A549 (cell line): ENCODE data around the gene NIPBL.

Source experiments
- CHD2 ChIP-seq: fragments of 150-350 bp; IDR thresholded peaks from 2 replicates; pipeline ENCODE4 v1.6.1; 2014; ENCODE audit warnings: low read length; ENCODE audit not compliant: partially characterized antibody
- CTCF ChIP-seq: fragments of >200 bp; sonication (Bioruptor Twin); formaldehyde crosslinking; IDR thresholded peaks from 3 replicates; pipeline ENCODE4 v1.5.1; 2016
- MYC ChIP-seq: IDR thresholded peaks from 2 replicates; pipeline ENCODE4 v1.6.1; 2012; ENCODE audit warnings: mild to moderate bottlenecking, inconsistent platforms, low read length, improper control_type of control experiment, borderline replicate concordance
- RAD21 ChIP-seq, 2 experiments: fragments of >200 bp in 1 of 2; sonication (Bioruptor Twin) in 1 of 2; formaldehyde crosslinking in 1 of 2; IDR thresholded peaks in 1 of 2; conservative IDR thresholded peaks in 1 of 2; 2 replicates in 1 of 2; 3 replicates in 1 of 2; pipeline ENCODE4 v1.6.1; 2012 to 2018; ENCODE audit warnings: inconsistent platforms in 1 of 2

DNA sequence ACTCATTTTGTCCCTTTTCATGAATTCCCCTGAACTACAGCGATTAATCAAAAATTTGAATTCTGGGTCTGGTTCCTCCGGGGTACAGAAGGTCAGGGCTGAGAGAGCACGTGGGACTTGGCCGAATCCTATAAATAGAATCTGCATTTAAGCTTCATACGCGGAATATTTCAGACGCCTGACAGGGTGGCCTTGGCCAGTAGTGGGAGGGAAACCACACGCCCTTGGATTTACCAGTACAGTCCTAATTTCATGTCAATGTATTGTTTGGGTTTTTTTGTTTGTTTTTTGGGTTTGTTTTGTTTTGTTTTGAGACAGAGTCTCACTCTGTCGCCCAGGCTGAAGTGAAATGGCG lies 21.5 kb upstream of the NIPBL start:
- no peak for TF ChIP-seq RAD21 (conservative IDR thresholded peaks at IDR 0.05 in 1 of 2, IDR thresholded peaks at IDR 0.05 in 1 of 2)
- TF ChIP-seq CHD2 = no peak
- TF ChIP-seq MYC = no peak
- TF ChIP-seq CTCF = no peak
